ENCODE measurements around the gene FERMT2.

Gene FERMT2

GRCh38 chr14:52919971-52920370 is 30.9 kb downstream of the FERMT2 start:
- no peak overlapping the region for H3K4me3 ChIP-seq (ENCODE audit: low read depth, low read length)
- TF ChIP-seq, protein P1, sequence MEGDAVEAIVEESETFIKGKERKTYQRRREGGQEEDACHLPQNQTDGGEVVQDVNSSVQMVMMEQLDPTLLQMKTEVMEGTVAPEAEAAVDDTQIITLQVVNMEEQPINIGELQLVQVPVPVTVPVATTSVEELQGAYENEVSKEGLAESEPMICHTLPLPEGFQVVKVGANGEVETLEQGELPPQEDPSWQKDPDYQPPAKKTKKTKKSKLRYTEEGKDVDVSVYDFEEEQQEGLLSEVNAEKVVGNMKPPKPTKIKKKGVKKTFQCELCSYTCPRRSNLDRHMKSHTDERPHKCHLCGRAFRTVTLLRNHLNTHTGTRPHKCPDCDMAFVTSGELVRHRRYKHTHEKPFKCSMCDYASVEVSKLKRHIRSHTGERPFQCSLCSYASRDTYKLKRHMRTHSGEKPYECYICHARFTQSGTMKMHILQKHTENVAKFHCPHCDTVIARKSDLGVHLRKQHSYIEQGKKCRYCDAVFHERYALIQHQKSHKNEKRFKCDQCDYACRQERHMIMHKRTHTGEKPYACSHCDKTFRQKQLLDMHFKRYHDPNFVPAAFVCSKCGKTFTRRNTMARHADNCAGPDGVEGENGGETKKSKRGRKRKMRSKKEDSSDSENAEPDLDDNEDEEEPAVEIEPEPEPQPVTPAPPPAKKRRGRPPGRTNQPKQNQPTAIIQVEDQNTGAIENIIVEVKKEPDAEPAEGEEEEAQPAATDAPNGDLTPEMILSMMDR (IDR thresholded peaks at IDR 0.05; ENCODE audit: control insufficient read depth, extremely low read depth, insufficient read depth), result no peak
- DNase-seq (ENCODE audit: low read depth), result peak; percentile 63

- TF ChIP-seq, protein P1 (IDR thresholded peaks at IDR 0.05; ENCODE audit: control insufficient read depth, extremely low read depth, insufficient read depth), result no peak
- DNase-seq (ENCODE audit: low read depth), result no peak
- H3K4me3 ChIP-seq (ENCODE audit: low read depth, low read length), result no peak overlapping the region
Observed at GRCh38 chr14:52918486-52918885, 32.4 kb downstream of the FERMT2 start.

DNA sequence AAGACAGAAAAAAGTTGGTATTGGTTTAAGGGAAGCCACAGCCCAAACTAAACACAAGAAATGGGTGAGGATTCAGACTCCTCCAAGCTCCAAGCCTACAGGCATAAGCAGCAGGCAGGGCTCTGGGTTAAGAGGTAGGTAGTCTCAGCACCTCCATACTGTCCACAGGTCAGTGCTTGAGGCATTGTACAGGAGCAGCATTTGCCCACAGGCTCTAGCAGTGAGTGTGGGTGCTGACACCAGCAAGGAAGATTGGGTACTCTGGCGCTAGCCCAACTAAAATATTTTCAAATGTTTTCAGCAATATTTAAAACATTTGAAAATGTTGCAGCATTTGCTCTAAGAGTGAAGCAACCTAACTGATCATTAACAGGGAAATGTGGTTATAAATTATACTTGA is 33.1 kb downstream of the FERMT2 start:
- H3K4me3 ChIP-seq (ENCODE audit: low read depth, low read length), result no peak overlapping the region
- DNase-seq (ENCODE audit: low read depth), result no peak
- TF ChIP-seq, protein P1 (IDR thresholded peaks at IDR 0.05; ENCODE audit: control insufficient read depth, extremely low read depth, insufficient read depth), result no peak

- no peak overlapping the region for H3K4me3 ChIP-seq (ENCODE audit: low read depth, low read length)
- DNase-seq (ENCODE audit: low read depth), result no peak
- TF ChIP-seq, protein P1 (IDR thresholded peaks at IDR 0.05; ENCODE audit: control insufficient read depth, extremely low read depth, insufficient read depth), result no peak
Observed at GRCh38 chr14:52914295-52914694, 36.6 kb downstream of the FERMT2 start.

GRCh38 chr14:52913271-52913670 is 37.6 kb downstream of the FERMT2 start:
- TF ChIP-seq, protein P1 (IDR thresholded peaks at IDR 0.05; ENCODE audit: control insufficient read depth, extremely low read depth, insufficient read depth), result no peak
- no peak overlapping the region for H3K4me3 ChIP-seq (ENCODE audit: low read depth, low read length)
- no peak for DNase-seq (ENCODE audit: low read depth)

GRCh38 chr14:52911904-52912303 is 38.9 kb downstream of the FERMT2 start:
- DNase-seq (ENCODE audit: low read depth), result no peak
- TF ChIP-seq, protein P1 (IDR thresholded peaks at IDR 0.05; ENCODE audit: control insufficient read depth, extremely low read depth, insufficient read depth), result no peak
- H3K4me3 ChIP-seq (ENCODE audit: low read depth, low read length), result no peak overlapping the region

DNA sequence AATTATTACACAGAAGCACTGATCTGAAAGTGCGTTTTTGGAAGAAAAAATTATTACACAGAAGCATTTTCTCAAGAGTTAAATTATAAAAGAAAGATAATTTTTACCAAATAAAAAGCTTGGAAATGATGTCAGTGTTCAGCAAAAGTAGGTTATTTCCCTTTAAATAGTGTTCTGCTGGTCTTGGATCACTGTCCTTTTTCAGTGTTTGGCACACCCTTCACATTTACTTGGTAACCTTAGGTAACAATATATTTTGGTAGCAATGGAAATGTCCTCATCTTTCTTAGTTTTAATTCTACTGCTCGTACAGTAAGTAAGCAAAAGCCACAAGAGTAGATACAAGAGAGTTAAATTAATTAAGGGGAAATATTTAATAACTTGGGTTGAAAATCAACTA is 40.3 kb downstream of the FERMT2 start:
- DNase-seq (ENCODE audit: low read depth), result no peak
- TF ChIP-seq, protein P1 (IDR thresholded peaks at IDR 0.05; ENCODE audit: control insufficient read depth, extremely low read depth, insufficient read depth), result no peak
- H3K4me3 ChIP-seq (ENCODE audit: low read depth, low read length), result no peak overlapping the region

All from LNCaP clone FGC (cell line).